ENCODE results near the gene CUL9. TPM values are rescaled to one million over a fixed set of nuclear protein-coding genes. Genes with fewer than 3 reads are reported as not detected.

Gene CUL9
- total RNA-seq, 2 experiments from 2014 or later, result 32.9 to 37.0 TPM

GRCh38 chr6:43254138-43254817 lies 72.3 kb downstream of the CUL9 start:
- DNase-seq (ENCODE audit: low spot score), result no peak
- no peak overlapping the region for H2AFZ ChIP-seq (ENCODE audit: low read length)
- CTCF ChIA-PET (ENCODE audit: unreplicated experiment), result no interaction called here

GRCh38 chr6:43254846-43255245 lies 72.8 kb downstream of the CUL9 start:
- Histone ChIP-seq H3K9me3 (ENCODE audit: low read length) (no peaks in the 10 kb centered on the region), H2AFZ (ENCODE audit: low read length) (no peak overlapping the region), H3K36me3 (ENCODE audit: insufficient read depth, low read length) (no peaks in the 10 kb centered on the region), H3K4me2 (ENCODE audit: low read length) (no peak overlapping the region), H3K9me2 (ENCODE audit: insufficient read depth, low read length) (no peaks in the 10 kb centered on the region), H4K20me1 (ENCODE audit: insufficient read depth, low read length) (no peaks in the 10 kb centered on the region), H3K79me2 (ENCODE audit: insufficient read depth, low read depth, low read length) (no peaks in the 10 kb centered on the region), H3K4me3 (ENCODE audit: low read depth, low read length, poor library complexity, severe bottlenecking) (no peak overlapping the region), H3K4me1 (ENCODE audit: insufficient read depth, low read length, poor library complexity, severe bottlenecking) (no peaks in the 10 kb centered on the region), H3K27ac (ENCODE audit: low read depth, low read length, poor library complexity, severe bottlenecking) (no peak overlapping the region)
- DNase-seq (ENCODE audit: low spot score), result no peak
- CTCF ChIA-PET (ENCODE audit: unreplicated experiment), result no interaction called here
- intact Hi-C loops (cut with micrococcal nuclease; ENCODE audit: unreplicated experiment), result no loop called here
- TF ChIP-seq EZH2phosphoT487 (IDR thresholded peaks at IDR 0.05; ENCODE audit: borderline replicate concordance, low read depth, low read length) (no peak), CTCF (conservative IDR thresholded peaks at IDR 0.05; ENCODE audit: low read length) (no peak)
- BruUV-seq (replicated peaks), result no TSS peak
- POLR2A ChIA-PET, result no interaction called here

More at GRCh38 chr6:43254138-43254817, 72.3 kb downstream of the CUL9 start:
- POLR2A ChIA-PET, result no interaction called here
- Histone ChIP-seq H3K36me3 (ENCODE audit: insufficient read depth, low read length) (no peaks in the 10 kb centered on the region), H4K20me1 (ENCODE audit: insufficient read depth, low read length) (no peaks in the 10 kb centered on the region), H3K4me3 (ENCODE audit: low read depth, low read length, poor library complexity, severe bottlenecking) (no peak overlapping the region), H3K4me1 (ENCODE audit: insufficient read depth, low read length, poor library complexity, severe bottlenecking) (no peaks in the 10 kb centered on the region), H3K27ac (ENCODE audit: low read depth, low read length, poor library complexity, severe bottlenecking) (no peak overlapping the region), H3K9me3 (ENCODE audit: low read length) (no peaks in the 10 kb centered on the region), H3K4me2 (ENCODE audit: low read length) (no peak overlapping the region), H3K9me2 (ENCODE audit: insufficient read depth, low read length) (no peaks in the 10 kb centered on the region), H3K79me2 (ENCODE audit: insufficient read depth, low read depth, low read length) (no peaks in the 10 kb centered on the region)
- no TSS peak for BruUV-seq (replicated peaks)
- TF ChIP-seq EZH2phosphoT487 (IDR thresholded peaks at IDR 0.05; ENCODE audit: borderline replicate concordance, low read depth, low read length) (no peak), CTCF (conservative IDR thresholded peaks at IDR 0.05; ENCODE audit: low read length) (no peak)
- intact Hi-C loops (cut with micrococcal nuclease; ENCODE audit: unreplicated experiment), result no loop called here

- H3K79me2 ChIP-seq (ENCODE audit: insufficient read depth, low read depth, low read length), result no peaks in the 10 kb centered on the region
- TF ChIP-seq EZH2phosphoT487 (IDR thresholded peaks at IDR 0.05; ENCODE audit: borderline replicate concordance, low read depth, low read length) (no peak), CTCF (conservative IDR thresholded peaks at IDR 0.05; ENCODE audit: low read length) (no peak)
- no peaks in the 10 kb centered on the region for H4K20me1 ChIP-seq (ENCODE audit: insufficient read depth, low read length)
- ChIA-PET POLR2A (interaction anchor here (0.6 kb wide), 1 partner anchor 246 kb away, joined by 3 read pairs; no protein-coding TSS in a partner anchor), CTCF (ENCODE audit: unreplicated experiment) (interaction anchor here (0.6 kb wide), 1 partner anchor 253 kb away, joined by 3 read pairs; no protein-coding TSS in a partner anchor)
- no peaks in the 10 kb centered on the region for H3K4me1 ChIP-seq (ENCODE audit: insufficient read depth, low read length, poor library complexity, severe bottlenecking)
- no peak for DNase-seq (ENCODE audit: low spot score)
- H3K4me2 ChIP-seq (ENCODE audit: low read length), result no peak overlapping the region
- H3K9me2 ChIP-seq (ENCODE audit: insufficient read depth, low read length), result no peaks in the 10 kb centered on the region
- intact Hi-C loops (cut with micrococcal nuclease; ENCODE audit: unreplicated experiment), result no loop called here
- no peak overlapping the region for H3K4me3 ChIP-seq (ENCODE audit: low read depth, low read length, poor library complexity, severe bottlenecking)
- H3K36me3 ChIP-seq (ENCODE audit: insufficient read depth, low read length), result no peaks in the 10 kb centered on the region
- H3K9me3 ChIP-seq (ENCODE audit: low read length), result no peaks in the 10 kb centered on the region
- BruUV-seq (replicated peaks), result no TSS peak
- no peak overlapping the region for H3K27ac ChIP-seq (ENCODE audit: low read depth, low read length, poor library complexity, severe bottlenecking)
- no peak overlapping the region for H2AFZ ChIP-seq (ENCODE audit: low read length)
These were observed 73.5 kb downstream of the CUL9 start for GRCh38 chr6:43255408-43256054.
